ENCODE data around the gene KRTAP5-7. TPM values are rescaled to one million over a fixed set of nuclear protein-coding genes. Genes with fewer than 3 reads are reported as not detected.

Gene KRTAP5-7
- total and polyA plus RNA-seq, 2 of the 13 experiments (the other 11 are each of a cell fraction or from before 2014, with no cell fraction given), result 0.54 TPM; not detected in 1

DNA sequence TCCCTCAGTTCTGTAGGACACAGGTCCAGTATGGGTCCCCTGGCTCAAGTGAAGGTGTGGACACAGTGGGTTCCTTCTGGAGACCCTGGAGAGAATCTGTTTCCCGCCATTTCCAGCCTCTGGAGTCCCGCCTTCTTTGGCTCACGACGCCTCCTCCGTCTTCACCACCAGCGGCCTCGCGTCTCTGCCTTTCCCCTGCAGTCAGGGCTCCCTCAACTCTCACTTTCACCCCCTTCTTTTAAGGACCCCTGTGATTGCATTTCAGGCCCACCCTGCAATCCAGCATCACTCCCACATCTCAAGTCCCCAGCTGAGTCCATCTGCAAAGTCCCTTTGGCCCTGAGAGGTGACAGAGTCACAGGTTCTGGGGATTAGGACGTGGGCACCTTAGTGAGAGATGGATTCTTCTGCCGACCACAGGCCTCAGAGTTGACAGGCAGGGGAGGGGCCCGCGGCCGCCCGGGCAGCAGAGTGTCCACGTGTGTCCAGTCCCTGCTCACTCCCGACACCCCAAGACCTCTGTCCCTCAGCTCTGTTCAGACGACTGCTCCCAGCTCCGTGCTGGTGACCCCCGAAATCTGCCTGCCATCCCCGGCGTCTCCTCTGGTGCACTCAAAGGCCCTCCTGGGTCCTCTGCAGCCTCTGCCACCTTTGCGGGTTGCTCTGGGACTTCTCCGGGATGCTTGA lies 36.9 kb upstream of the KRTAP5-7 start (continued):
- TF ChIP-seq, protein P1, sequence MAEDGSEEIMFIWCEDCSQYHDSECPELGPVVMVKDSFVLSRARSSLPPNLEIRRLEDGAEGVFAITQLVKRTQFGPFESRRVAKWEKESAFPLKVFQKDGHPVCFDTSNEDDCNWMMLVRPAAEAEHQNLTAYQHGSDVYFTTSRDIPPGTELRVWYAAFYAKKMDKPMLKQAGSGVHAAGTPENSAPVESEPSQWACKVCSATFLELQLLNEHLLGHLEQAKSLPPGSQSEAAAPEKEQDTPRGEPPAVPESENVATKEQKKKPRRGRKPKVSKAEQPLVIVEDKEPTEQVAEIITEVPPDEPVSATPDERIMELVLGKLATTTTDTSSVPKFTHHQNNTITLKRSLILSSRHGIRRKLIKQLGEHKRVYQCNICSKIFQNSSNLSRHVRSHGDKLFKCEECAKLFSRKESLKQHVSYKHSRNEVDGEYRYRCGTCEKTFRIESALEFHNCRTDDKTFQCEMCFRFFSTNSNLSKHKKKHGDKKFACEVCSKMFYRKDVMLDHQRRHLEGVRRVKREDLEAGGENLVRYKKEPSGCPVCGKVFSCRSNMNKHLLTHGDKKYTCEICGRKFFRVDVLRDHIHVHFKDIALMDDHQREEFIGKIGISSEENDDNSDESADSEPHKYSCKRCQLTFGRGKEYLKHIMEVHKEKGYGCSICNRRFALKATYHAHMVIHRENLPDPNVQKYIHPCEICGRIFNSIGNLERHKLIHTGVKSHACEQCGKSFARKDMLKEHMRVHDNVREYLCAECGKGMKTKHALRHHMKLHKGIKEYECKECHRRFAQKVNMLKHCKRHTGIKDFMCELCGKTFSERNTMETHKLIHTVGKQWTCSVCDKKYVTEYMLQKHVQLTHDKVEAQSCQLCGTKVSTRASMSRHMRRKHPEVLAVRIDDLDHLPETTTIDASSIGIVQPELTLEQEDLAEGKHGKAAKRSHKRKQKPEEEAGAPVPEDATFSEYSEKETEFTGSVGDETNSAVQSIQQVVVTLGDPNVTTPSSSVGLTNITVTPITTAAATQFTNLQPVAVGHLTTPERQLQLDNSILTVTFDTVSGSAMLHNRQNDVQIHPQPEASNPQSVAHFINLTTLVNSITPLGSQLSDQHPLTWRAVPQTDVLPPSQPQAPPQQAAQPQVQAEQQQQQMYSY (CRISPR knock-in tag; IDR thresholded peaks at IDR 0.05), result no peak
- TF ChIP-seq NFE2L2 (IDR thresholded peaks at IDR 0.05; ENCODE audit: low read length) (no peak), JUN (CRISPR knock-in tag; IDR thresholded peaks at IDR 0.05) (no peak), KLF16 (CRISPR knock-in tag; IDR thresholded peaks at IDR 0.05) (no peak), ZIK1 (CRISPR knock-in tag; IDR thresholded peaks at IDR 0.05; ENCODE audit: borderline replicate concordance, low read depth) (no peak), CBX2 (IDR thresholded peaks at IDR 0.05; ENCODE audit: low read depth, low read length) (no peak), CBX2 (CRISPR knock-in tag; IDR thresholded peaks at IDR 0.05; ENCODE audit: low read depth) (no peak), KDM2A (CRISPR knock-in tag; IDR thresholded peaks at IDR 0.05; ENCODE audit: borderline replicate concordance, low read depth) (no peak)
- TF ChIP-seq, protein P2, sequence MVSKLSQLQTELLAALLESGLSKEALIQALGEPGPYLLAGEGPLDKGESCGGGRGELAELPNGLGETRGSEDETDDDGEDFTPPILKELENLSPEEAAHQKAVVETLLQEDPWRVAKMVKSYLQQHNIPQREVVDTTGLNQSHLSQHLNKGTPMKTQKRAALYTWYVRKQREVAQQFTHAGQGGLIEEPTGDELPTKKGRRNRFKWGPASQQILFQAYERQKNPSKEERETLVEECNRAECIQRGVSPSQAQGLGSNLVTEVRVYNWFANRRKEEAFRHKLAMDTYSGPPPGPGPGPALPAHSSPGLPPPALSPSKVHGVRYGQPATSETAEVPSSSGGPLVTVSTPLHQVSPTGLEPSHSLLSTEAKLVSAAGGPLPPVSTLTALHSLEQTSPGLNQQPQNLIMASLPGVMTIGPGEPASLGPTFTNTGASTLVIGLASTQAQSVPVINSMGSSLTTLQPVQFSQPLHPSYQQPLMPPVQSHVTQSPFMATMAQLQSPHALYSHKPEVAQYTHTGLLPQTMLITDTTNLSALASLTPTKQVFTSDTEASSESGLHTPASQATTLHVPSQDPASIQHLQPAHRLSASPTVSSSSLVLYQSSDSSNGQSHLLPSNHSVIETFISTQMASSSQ (IDR thresholded peaks at IDR 0.05; ENCODE audit: low read depth), result no peak
- TF ChIP-seq, protein P2 (CRISPR knock-in tag; IDR thresholded peaks at IDR 0.05; ENCODE audit: borderline replicate concordance), result no peak
